HG03354 (cell line): ENCODE data around the gene DHRS7C.

ENCODE experiments used
- ATAC-seq: cut with Tn5 transposase; IDR thresholded peaks from one replicate; pipeline ENCODE4 v1.9.1; 2021; ENCODE audit warnings: mild to moderate bottlenecking; ENCODE audit not compliant: unreplicated experiment, poor library complexity, severe bottlenecking

Gene DHRS7C, protein sequence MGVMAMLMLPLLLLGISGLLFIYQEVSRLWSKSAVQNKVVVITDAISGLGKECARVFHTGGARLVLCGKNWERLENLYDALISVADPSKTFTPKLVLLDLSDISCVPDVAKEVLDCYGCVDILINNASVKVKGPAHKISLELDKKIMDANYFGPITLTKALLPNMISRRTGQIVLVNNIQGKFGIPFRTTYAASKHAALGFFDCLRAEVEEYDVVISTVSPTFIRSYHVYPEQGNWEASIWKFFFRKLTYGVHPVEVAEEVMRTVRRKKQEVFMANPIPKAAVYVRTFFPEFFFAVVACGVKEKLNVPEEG

DNA sequence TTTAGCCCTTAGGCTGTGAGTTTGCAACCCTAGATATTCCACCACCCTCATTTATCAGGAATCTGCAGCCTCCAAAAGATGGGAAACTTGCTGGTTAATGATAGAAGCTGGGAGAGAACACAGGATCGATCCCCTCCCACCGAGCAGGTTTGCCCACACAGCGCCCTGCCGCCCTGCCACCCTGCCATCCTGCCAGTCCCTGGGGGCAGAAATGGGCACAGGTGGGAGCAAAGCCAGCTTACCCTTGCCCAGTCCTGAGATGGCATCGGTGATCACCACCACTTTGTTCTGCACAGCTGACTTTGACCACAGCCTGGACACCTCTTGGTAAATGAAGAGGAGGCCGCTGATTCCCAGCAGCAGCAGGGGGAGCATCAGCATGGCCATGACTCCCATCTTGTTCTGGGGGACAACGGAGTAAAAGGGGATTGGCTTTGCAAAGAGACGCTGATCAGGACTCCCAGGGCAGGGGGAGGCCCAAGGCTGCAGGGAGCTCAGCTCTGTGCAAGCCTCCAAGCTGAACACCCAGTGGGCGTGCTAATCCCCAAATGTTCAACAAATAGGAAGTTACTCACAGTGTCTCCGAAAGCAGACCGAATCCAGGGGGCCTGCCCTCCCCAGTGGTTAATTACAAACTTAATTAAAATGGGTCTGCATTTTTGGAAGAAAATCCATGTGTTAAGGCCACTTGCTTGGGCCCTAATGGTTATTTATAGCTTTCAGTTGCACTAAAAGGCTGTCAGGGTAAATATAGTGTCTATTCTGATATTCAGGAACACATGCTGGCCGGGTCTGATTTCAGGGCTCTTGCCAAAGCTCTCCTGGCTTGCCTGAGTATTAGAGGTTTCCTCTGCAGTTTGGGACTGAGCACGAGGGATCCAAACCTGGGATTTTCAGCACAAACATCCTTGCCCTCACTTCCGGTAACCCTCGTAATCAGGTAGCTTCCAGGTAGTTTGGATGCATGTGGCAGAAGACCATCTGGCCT, at the start of gene DHRS7C:
Gene DHRS7C, minus strand, starts transcription at position 704 of the 988 bp plus-strand sequence. Its CDS starts 308 bp downstream, at position 396.
- no peak for ATAC-seq

DNA sequence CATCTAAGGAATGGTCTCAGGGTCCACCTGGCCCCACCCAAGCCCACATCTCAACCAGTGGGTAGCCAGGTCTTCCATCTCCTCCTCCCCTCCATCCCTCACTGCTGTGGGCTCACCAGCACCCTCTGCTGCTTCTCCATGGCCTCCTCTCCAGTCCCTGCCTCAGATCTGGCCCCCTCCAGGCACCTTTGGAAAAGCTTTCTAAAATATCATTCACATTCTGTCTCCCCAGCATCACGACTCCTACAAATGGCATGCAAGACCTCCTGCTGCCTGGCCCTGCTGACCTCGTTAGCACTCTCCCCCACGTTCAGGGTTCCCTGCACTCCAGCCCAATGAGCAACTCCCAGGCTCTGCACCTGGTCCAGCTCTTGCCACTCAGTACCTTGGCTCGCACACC, 48.0 kb upstream of the DHRS7C start:
- no peak for ATAC-seq

DNA sequence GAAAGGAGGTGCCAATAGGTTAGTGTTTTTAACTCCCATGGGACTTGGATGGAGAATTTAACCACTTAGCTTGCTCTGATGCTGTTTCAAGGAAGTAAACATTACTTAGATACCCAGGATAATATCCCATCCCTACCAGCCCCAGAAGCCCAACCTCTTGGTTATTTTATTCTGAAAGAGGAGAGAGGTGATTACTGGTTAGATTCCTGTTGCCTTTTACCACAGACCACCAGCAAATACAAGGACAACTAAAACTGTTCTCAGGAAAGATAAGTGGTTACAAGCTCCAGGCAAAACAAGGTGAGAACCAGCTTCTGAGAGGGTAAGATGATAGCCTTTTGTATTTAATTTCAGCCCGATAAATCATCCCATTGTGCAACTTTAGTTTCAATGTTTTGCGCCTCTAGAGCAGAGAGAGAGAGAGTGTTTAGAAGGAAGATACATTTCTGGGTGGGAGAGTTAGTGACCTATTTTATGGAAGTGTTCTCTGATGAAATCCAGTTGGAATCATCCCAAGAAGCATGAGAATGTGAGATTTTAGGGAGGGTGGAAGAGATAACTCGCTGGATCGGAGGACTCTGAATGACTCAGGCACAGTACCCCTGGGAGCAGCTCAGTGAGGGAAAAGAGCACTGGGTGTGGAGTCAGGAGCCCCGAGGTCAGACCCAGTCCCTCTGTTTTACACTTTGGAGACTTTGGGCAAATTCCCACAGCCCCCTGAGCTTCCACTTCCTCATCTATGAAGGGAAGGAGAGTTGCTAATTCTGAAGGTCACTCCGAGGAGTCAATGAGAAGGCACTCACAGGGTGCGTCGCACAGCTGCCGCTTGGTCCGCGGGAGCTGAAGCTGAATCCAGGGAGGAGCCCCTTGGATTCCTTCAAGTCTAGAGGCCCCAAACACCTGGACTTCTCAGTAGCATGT, 46.4 kb upstream of the DHRS7C start:
- ATAC-seq: no peak

DNA sequence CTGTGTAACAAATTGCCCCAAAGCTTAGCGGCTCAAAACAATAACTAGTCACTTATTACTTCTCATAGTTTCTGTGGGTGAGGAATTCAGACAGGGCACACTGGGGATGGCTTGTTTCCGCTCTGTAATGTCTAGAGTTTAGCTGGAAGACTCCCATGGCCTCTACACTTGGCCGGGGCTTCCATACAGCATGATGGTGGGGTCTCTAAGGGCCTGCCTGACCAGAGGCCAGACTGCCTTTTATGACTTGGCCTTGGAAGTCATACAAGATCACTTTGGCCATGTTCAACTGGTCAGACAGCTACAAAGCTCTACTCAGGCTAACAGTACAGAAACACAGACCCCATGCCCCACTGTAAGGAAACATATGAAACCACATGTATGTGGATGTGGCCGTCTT, 42.5 kb upstream of the DHRS7C start:
- no peak for ATAC-seq

DNA sequence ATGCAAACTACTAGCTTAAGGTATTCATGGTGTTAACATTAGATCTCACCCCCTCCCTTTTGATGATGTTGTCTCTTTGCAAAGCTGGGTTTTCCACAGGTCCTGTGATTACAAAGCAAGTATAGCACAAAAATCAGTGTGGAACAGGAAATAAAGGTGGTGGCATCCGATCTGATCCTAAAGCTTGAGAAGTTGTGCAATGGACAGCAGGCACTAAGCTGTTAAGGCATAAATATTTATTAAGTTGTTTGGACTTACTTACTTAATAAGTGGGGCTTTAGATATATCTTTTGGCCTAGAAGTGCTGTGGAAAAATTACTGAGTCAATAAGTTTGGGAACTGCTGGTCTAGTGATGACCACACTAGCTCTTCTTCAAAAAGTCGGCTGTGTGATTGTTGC, 39.3 kb upstream of the DHRS7C start:
- no peak for ATAC-seq

DNA sequence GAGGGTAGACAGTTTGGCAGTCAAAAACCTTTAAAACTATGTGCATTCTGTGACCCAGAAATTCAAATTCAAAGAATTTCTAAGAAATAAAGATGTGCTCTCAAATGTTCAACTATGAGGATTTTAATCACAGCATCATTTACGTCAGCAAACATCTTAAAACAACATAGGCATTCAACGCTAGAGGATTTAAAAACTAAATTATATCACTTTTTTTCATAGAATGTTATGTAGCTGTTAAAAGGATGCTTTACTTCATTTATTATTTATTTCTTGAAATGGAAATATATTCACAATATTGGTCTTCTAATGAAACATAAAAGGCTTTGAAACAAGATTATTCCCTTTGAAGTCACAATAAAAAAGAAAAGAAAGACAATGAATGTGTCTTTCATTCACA, 38.0 kb upstream of the DHRS7C start:
- no peak for ATAC-seq

DNA sequence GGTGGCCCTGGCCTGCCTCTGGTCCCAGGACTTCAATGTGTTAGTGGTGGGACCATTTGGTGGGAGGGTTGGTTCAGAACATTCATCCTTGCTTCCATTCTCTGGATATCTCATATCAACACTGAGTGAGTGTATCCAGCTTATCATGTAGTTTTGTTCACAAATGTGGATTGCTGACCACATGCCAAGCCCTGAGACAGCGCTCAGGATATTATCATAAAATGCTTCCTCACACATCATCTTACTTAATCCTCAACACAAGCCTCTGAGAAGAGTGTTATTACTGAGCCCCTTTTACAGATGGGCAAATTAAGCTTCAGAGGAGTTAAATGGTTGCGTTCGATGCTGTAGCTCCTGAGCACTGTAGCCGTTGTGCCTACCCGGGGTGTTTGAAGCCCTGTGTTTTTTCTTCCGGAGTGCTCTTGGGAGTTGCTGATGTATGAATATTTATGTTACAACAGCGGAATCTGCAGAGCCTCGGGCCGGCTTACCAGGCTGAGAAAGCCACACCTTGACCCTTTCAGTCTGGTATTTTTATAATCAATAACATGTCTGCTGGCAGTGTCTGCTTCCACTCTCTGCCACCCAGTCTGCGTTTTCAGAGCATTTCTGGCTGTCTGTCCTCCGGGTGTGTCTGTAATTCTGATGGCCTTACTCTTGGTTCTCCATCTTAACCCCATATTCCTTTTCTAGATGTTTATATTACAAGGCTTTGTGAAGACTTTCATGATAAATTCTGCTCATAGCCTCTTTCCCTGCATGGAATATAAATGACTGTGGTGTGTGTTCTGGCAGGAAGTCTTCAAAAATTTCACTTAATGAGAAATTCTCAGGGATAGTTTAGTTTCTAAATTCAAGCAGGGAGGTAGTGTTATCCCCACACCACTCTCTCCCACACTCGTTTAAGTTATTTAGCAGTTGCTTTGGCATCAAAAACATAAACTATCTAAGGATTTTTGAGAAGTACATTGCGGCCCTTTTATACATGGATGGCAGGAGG, 37.2 kb upstream of the DHRS7C start:
- no peak for ATAC-seq

DNA sequence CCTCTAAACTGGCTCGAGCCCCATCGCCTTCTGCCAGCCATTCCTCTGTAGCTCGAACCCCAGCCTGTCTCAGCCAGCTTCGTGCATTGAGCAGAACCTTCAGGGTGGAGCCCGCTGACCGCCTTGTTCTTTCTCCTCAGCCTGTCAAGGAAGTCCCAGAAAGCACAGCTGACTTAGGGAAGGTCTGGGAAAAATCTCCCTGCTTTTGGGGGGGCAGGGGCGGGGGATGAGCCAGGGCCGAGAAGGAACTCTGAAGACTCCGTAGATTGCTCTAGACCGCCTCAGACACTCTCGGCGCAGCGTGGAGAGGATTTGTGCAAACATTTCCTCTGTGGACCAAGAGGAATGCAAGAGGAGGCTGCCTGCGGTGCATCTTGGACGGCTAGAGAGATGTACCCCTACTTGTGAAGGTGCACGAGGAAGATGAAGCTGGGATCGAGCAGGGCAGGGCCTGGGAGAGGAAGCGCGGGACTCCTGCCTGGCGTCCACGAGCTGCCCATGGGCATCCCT, 34.3 kb upstream of the DHRS7C start, which contains the start of gene GLP2R:
Gene GLP2R, plus strand, starts transcription at position 284 of the 510 bp plus-strand sequence. Its CDS starts 140 bp downstream, at position 424.
- ATAC-seq: no peak

DNA sequence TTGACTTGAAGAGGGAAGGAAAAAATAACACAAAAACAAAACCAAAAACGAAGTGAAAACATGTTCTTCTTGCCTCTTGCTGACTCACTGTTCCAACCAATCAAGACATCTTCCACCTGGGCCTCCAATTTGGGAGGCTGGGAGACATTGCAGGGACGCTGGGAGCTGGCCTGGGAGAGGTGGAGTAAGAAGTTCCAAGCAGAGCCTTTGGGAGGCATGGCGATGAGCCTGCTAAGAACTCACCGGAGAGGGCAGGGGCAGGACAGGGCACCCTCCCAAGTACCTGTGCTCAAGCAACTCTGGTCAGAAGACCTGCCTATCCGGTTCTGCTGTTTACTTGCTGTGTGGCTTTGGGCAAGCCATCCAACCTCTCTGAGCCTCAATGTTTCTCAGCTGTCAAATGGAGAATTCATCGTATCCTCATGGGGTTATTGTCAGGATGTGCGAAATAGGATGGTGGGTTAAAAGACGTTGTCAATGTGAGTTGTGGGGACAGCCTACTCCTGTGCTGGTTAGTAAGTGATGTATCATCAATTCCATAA, 33.5 kb upstream of the DHRS7C start:
- ATAC-seq: no peak

DNA sequence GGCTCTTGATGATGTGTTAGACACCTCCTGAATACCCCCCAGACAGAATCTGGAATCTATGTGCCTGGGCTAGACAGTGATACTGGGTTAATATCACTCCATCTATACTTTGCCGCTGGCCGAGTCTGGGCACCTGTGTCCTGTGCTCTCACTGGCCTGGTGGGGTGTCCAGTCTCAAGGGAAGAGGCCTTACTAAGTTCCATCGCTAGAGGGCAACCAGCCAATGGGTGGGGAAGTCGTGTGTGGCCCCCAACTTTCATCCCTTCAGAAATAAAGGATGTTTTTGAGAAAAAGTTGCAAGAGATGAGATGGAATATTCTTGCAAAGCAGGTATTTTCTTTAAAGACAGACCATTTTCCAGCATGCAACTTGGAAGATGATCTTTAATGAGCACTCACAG, 32.7 kb upstream of the DHRS7C start:
- ATAC-seq: no peak

DNA sequence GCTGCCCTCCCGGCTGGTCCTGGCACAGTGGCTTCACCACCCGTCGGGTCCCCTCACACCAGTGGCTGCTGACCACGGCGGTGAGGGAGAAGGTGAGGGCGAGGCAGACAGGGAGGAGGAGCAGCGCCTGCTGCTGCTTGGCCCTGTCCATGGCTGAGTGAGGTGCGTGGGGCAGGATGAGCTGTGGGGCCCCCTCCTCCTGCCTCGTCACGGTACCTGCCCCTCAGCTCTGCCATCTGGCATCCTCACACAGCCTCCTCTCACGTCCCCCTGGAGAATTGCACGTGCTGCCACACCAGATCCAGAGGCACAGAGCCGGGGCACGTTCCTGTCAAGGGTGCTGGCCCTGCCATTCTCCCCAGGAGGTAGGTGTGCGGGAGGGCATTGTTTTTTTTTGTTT, 30.5 kb upstream of the DHRS7C start, which contains the start of gene GSG1L2:
Gene GSG1L2, minus strand, starts transcription at position 159 of the 400 bp plus-strand sequence. Its CDS starts 8 bp downstream, at position 151.
- ATAC-seq: no peak

DNA sequence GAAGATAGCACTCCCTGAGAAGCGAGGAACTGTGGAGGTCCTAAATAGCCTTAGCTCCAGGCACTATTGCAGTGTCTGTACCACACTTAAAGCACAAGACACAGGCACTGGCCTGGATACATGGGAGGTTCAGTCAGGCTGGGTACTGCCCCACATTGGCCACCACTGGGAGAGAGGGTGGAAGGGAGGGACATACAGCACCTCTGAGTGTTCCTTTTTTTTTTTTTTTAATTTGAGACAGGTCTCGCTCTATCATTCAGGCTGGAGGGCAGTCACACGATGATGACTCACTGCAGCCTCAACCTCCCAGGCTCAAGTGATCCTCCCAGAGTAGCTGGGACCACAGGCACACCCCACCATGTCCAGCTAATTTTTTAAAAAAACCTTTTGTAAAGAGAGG, 29.1 kb upstream of the DHRS7C start:
- no peak for ATAC-seq

DNA sequence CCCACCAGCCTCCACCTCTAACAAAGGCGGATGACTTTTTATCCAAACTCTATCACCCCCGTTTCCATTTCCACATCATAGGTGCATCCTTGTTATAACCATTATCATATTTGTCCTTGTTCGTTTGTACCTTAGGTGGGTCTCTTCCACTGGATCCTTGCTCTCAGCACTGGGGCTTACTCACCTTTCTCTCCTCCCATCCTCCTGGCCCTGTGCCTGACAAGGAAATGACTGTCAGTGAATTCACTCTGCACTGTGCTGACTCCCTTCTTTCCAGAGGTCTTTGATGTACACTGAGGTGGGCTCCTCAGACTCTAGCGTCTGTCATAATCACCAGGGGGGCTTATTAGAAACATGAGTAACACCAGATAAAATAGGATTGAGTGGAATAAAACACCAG, 27.4 kb upstream of the DHRS7C start:
- ATAC-seq: no peak

DNA sequence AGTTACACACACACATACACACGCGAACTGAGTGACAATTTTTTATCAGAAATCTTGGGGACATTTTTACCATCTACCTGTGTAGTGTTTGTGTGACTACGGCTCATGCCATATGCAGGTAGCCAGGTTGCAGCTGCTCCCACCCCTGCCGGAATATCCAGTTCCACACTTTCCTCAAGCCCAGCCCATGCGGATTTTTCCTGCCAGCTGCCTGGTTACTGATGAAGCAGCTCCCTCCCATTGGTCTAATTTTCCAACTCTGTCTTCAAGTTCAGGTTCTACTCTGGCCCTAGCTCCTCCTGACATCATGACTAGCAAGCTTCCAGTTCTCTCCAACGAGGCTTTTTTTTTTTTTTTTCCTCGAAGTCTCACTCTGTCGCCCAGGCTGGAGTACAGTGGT, 25.7 kb upstream of the DHRS7C start:
- ATAC-seq: no peak

DNA sequence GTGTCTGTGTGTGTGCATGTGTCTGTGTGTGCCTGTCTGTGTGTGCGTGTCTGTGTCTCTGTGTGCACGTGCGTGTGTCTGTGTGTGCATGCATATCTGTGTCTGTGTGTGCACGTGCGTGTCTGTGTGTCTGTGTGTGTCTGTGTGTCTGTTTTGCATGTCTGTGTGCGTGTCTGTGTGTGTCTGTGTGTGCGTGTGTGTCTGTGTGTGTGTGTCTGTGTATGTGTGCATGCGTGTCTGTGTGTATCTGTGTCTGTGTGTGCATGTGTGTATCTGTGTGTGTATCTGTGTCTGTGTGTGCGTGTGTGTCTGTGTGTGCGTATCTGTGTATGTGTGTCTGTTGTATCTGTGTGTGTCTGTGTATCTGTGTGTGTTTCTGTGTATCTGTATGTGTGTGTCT, 25.1 kb upstream of the DHRS7C start:
- ATAC-seq: no peak

DNA sequence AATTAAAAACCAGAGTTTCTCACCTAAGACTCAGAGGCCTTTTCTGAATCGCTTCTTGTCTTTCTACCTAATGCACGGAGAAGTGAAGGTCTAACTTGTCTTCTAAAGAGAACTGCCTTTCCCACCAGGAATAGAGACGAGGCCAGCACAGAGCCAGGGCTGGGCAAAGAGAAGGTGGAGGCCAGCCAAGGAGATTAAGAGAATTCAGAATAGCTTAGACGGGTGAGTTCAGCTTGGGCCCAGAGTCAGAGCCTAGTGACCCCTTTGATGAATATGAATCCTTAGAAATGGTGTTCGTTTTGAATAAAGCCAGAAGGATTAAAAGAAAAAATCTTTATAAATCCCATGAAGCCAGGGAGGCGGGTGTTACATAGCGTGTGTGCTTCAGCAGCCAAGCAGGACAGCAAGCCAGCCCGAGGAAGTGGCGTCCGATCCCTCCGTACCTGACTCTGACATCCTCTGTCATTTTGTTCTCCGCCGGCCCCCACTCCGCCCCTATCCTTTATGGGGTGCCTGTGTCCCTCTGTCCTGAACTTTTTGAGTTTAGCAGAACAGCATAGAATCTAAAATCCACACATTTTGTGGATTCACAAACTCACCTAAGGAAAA, 23.0 kb upstream of the DHRS7C start:
- no peak for ATAC-seq

DNA sequence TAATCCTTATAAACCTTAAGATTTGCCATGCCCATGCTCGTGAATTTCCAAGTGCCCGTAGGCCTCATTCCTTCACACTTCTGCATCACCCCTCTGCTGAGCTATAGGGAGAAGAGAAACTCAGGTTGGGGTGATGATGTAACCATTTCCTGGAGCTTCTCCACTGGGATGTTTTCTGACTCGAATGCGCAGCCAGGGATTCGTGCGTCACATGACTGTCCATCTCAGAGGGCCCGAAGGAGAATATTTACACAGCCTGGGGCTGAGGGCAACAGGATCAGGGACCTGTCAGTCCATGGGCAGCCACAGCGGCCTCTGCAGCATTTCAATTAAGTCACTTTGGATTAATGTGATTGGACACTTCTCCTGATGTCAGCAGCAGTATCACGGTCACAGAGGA, 21.8 kb upstream of the DHRS7C start:
- no peak for ATAC-seq

DNA sequence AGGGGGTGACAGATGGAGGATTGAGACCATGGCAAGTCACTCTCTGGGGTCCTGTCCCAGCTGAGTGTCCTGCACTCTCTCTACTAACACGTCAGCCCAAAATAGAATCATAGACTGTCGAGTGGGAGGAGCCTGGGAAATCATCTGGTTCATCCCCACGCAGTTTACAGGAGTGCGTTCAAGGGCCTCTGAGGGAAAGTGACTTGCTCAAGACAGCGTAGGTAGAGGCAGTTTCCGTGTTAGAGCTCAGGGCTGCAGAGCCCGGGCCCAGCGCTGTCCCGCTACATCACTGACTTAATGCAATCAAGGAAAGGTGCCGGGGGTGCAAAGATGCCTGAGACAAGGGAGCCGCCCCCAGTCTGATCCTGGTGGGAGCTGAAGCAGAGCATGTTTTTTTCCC, 20.1 kb upstream of the DHRS7C start:
- ATAC-seq: no peak
